COR-L47 (cell line): ENCODE results near the gene PILRB.
"Not testable (repeated sequence)": the region's sequence is repeated elsewhere in the genome, so short reads cannot be mapped to it uniquely, and the experiment has no call there.

Source experiments
- DNase-seq: peaks from one replicate; lab custom pipeline; 2025; lab: John Stamatoyannopoulos, UW

The PILRB gene

GRCh38 chr7:100376066-100376465, 18.1 kb downstream of the PILRB start:
- DNase-seq, result no peak

GRCh38 chr7:100378114-100378755, 20.3 kb downstream of the PILRB start:
- no peak for DNase-seq

GRCh38 chr7:100380196-100380595, 22.3 kb downstream of the PILRB start:
- DNase-seq, result no peak

GRCh38 chr7:100381531-100382233, 23.8 kb downstream of the PILRB start:
- not testable (repeated sequence) for DNase-seq

- not testable (repeated sequence) for DNase-seq
Observed at GRCh38 chr7:100382234-100382853, 24.4 kb downstream of the PILRB start.

GRCh38 chr7:100384628-100385294, 26.8 kb downstream of the PILRB start:
- no peak for DNase-seq

GRCh38 chr7:100386940-100387339, 29.0 kb downstream of the PILRB start:
- no peak for DNase-seq

GRCh38 chr7:100387695-100388094, 29.8 kb downstream of the PILRB start:
- DNase-seq, result no peak

GRCh38 chr7:100389437-100390088, 31.6 kb downstream of the PILRB start:
- DNase-seq, result no peak

GRCh38 chr7:100390286-100391009, 32.5 kb downstream of the PILRB start:
- no peak for DNase-seq

GRCh38 chr7:100393233-100393905, 35.5 kb downstream of the PILRB start:
- DNase-seq, result no peak

GRCh38 chr7:100394077-100394476, 36.2 kb downstream of the PILRB start:
- DNase-seq, result no peak

GRCh38 chr7:100396421-100396982, 38.6 kb downstream of the PILRB start:
- DNase-seq, result no peak

GRCh38 chr7:100397315-100398081, 39.6 kb downstream of the PILRB start:
- no peak for DNase-seq

GRCh38 chr7:100398239-100398638, 40.3 kb downstream of the PILRB start:
- DNase-seq, result no peak

GRCh38 chr7:100400041-100400440, 42.1 kb downstream of the PILRB start:
- DNase-seq, result no peak

- DNase-seq, result no peak
Observed at GRCh38 chr7:100400656-100401055, 42.7 kb downstream of the PILRB start.

GRCh38 chr7:100401811-100402210, 43.9 kb downstream of the PILRB start:
- DNase-seq, result no peak

GRCh38 chr7:100402241-100402640, 44.3 kb downstream of the PILRB start:
- DNase-seq, result no peak

GRCh38 chr7:100406767-100407166, 48.9 kb downstream of the PILRB start:
- no peak for DNase-seq
